ENCODE measurements around the gene VSIR.

Gene VSIR

GRCh38 chr10:71727105-71727737 is 46.1 kb downstream of the VSIR start:
- DNase-seq: no peak

GRCh38 chr10:71726580-71727104 is 46.7 kb downstream of the VSIR start:
- no peak for DNase-seq

GRCh38 chr10:71725998-71726579 is 47.2 kb downstream of the VSIR start:
- DNase-seq: no peak

GRCh38 chr10:71725249-71725648 is 48.1 kb downstream of the VSIR start:
- DNase-seq: no peak

GRCh38 chr10:71724539-71724938 is 48.8 kb downstream of the VSIR start:
- no peak for DNase-seq

GRCh38 chr10:71723311-71723710 is 50.0 kb downstream of the VSIR start:
- no peak for DNase-seq

- no peak for DNase-seq
These were observed 50.5 kb downstream of the VSIR start for GRCh38 chr10:71722849-71723248.

GRCh38 chr10:71721313-71721712 is 52.0 kb downstream of the VSIR start:
- DNase-seq: no peak

GRCh38 chr10:71720288-71720687 is 53.0 kb downstream of the VSIR start:
- no peak for DNase-seq

GRCh38 chr10:71719464-71720201 is 53.7 kb downstream of the VSIR start, which contains the start of gene C10orf105:
Gene C10orf105, minus strand, starts transcription at chr10:71719778. Its CDS starts 3,441 bp downstream, at chr10:71716337.
- DNase-seq: no peak

GRCh38 chr10:71719042-71719441 is 54.3 kb downstream of the VSIR start:
- DNase-seq: no peak

- no peak for DNase-seq
These were observed 55.1 kb downstream of the VSIR start for GRCh38 chr10:71718165-71718698.

- DNase-seq: no peak
These were observed 55.8 kb downstream of the VSIR start for GRCh38 chr10:71717551-71717951.

- no peak for DNase-seq
These were observed 56.3 kb downstream of the VSIR start for GRCh38 chr10:71717056-71717455.

- DNase-seq: no peak
These were observed 56.9 kb downstream of the VSIR start for GRCh38 chr10:71716426-71716825.

- DNase-seq: no peak
These were observed 57.5 kb downstream of the VSIR start for GRCh38 chr10:71715860-71716259.

GRCh38 chr10:71715026-71715425 is 58.3 kb downstream of the VSIR start:
- DNase-seq: no peak

- no peak for DNase-seq
These were observed 58.7 kb downstream of the VSIR start for GRCh38 chr10:71714592-71714991.

GRCh38 chr10:71714031-71714410 is 59.3 kb downstream of the VSIR start:
- DNase-seq: no peak

- no peak for DNase-seq
These were observed 59.9 kb downstream of the VSIR start for GRCh38 chr10:71713135-71714030.

GRCh38 chr10:71712572-71713134 is 60.7 kb downstream of the VSIR start:
- no peak for DNase-seq

- DNase-seq: no peak
These were observed 61.1 kb downstream of the VSIR start for GRCh38 chr10:71712170-71712569.
